T1000 (cell line): ENCODE measurements around the gene ARHGAP19.

Experiments used
- DNase-seq: peaks from one replicate; lab custom pipeline; 2025; ENCODE audit warnings: mixed read lengths; lab: John Stamatoyannopoulos, UW

Gene ARHGAP19

GRCh38 chr10:97292097-97292861 is at the start of gene ARHGAP19:
Gene ARHGAP19, minus strand, starts transcription at chr10:97292637. Its CDS starts 10 bp downstream, at chr10:97292627.
- DNase-seq = peak; percentile 98

GRCh38 chr10:97341416-97341815 is 49.0 kb upstream of the ARHGAP19 start:
- DNase-seq = no peak

GRCh38 chr10:97338041-97338440 is 45.6 kb upstream of the ARHGAP19 start:
- DNase-seq = no peak

- no peak for DNase-seq
These were observed 44.8 kb upstream of the ARHGAP19 start for GRCh38 chr10:97336942-97337831.

GRCh38 chr10:97336446-97336845 is 44.0 kb upstream of the ARHGAP19 start:
- DNase-seq = no peak

- no peak for DNase-seq
These were observed 43.6 kb upstream of the ARHGAP19 start for GRCh38 chr10:97336006-97336405.

- no peak for DNase-seq
These were observed 42.8 kb upstream of the ARHGAP19 start for GRCh38 chr10:97335188-97335619.

- DNase-seq = peak; percentile 93
These were observed 42.1 kb upstream of the ARHGAP19 start, which contains the start of gene FRAT2 for GRCh38 chr10:97334370-97335175. Gene FRAT2, minus strand, starts transcription at chr10:97334729. Its CDS starts 157 bp downstream, at chr10:97334572.

GRCh38 chr10:97333601-97334369 is 41.3 kb upstream of the ARHGAP19 start:
- no peak for DNase-seq

GRCh38 chr10:97333351-97333600 is 40.8 kb upstream of the ARHGAP19 start:
- no peak for DNase-seq

- peak; percentile 20 for DNase-seq
These were observed 40.3 kb upstream of the ARHGAP19 start for GRCh38 chr10:97332591-97333350.

GRCh38 chr10:97331153-97331703 is 38.8 kb upstream of the ARHGAP19 start:
- DNase-seq = no peak

- DNase-seq = no peak
These were observed 37.3 kb upstream of the ARHGAP19 start for GRCh38 chr10:97329766-97330165.

- DNase-seq = no peak
These were observed 36.4 kb upstream of the ARHGAP19 start for GRCh38 chr10:97328646-97329453.

GRCh38 chr10:97327348-97328294 is 35.2 kb upstream of the ARHGAP19 start:
- DNase-seq = no peak

- DNase-seq = no peak
These were observed 33.3 kb upstream of the ARHGAP19 start for GRCh38 chr10:97325754-97326153.

GRCh38 chr10:97323501-97323900 is 31.1 kb upstream of the ARHGAP19 start:
- no peak for DNase-seq

- no peak for DNase-seq
These were observed 29.4 kb upstream of the ARHGAP19 start for GRCh38 chr10:97321804-97322190.
